Thoracic aorta (tissue), 2 donors: ENCODE measurements around the gene FBN2. TPM values are rescaled to one million over a fixed set of nuclear protein-coding genes. Genes with fewer than 3 reads are reported as not detected.
"Not testable (repeated sequence)": the region's sequence is repeated elsewhere in the genome, so short reads cannot be mapped to it uniquely, and the experiment has no call there.

Source experiments
- ATAC-seq: fragments of 150-250 bp; one replicate; pipeline ENCODE4 v1.8.0; 2017; ENCODE audit warnings: low read depth; ENCODE audit not compliant: insufficient number of reproducible peaks, low FRiP score
- DNase-seq: peaks from one replicate; pipeline ENCODE4 v3.0.0-alpha.2; 2020; ENCODE audit warnings: low spot score
- H3K27ac ChIP-seq, 2 donors: fragments of 200-600 bp; sonication (generic); 1 replicate in 1 of 2; 2 replicates in 1 of 2; pipeline ENCODE4 v1.5.1; 2016; ENCODE audit warnings: mild to moderate bottlenecking in 2 of 2, moderate library complexity in 2 of 2
- H3K27me3 ChIP-seq: fragments of 200-600 bp; sonication (generic); replicated peaks from 2 replicates; pipeline ENCODE4 v1.6.0; 2016; ENCODE audit warnings: mild to moderate bottlenecking; ENCODE audit not compliant: insufficient read depth
- H3K36me3 ChIP-seq: fragments of 200-600 bp; sonication (generic); one replicate; pipeline ENCODE4 v1.5.1; 2016
- H3K4me1 ChIP-seq, 2 donors: fragments of 200-600 bp; sonication (generic); 1 replicate in 1 of 2; 2 replicates in 1 of 2; pipeline versions ENCODE4 v1.5.1 to v1.6.0; 2016; ENCODE audit warnings: low read depth in 2 of 2, mild to moderate bottlenecking in 1 of 2; ENCODE audit not compliant: control insufficient read depth in 1 of 2
- H3K4me3 ChIP-seq: fragments of 200-600 bp; sonication (generic); 2 replicates; pipeline ENCODE4 v1.5.1; 2016; ENCODE audit warnings: mild to moderate bottlenecking
- H3K9me3 ChIP-seq: fragments of 200-600 bp; sonication (generic); 2 replicates; pipeline ENCODE4 v1.5.1; 2016
- total RNA-seq, 2 donors: library from RNA; depleted of rRNA; stranded (reverse); fragments of >200 nt; gene quantifications; one replicate each; pipeline versions ENCODE4 v1.1.0 to v1.2.3, GENCODE V29; 2016
- TF ChIP-seq, protein P1 (sequence below): fragments of 200-600 bp; sonication (generic); IDR thresholded peaks from one replicate; pipeline ENCODE4 v1.5.1; 2019; ENCODE audit warnings: antibody characterized with exemption

FBN2 gene
- total RNA-seq, 2 donors from 2014 or later: 0.68 to 5.8 TPM

DNA sequence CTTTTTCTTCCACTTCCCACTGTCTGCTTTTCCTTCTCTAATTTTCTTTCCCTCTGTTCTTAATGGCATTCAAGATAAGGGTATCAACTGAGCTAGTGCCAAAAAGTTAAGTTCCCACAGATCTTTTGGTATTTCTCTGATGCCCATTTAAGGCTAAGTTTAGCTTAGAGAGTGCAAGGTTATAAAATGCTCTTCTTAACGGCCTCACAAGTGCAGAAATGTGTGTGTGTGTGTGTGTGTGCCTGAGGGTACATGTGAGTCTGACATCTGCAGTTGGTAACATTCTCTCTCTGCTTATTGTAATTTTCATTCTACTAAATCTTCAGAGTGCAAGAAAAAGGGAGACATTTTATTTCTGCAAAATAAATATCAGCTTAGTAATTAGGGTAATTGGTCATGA, 24.2 kb downstream of the FBN2 start:
- no peak overlapping the region for H3K4me3 ChIP-seq
- no peak for ATAC-seq
- H3K27me3 ChIP-seq: no peaks in the 10 kb centered on the region
- H3K4me1 ChIP-seq: no peaks in the 10 kb centered on the region
- no peaks in the 10 kb centered on the region for H3K36me3 ChIP-seq
- TF ChIP-seq, protein P1, sequence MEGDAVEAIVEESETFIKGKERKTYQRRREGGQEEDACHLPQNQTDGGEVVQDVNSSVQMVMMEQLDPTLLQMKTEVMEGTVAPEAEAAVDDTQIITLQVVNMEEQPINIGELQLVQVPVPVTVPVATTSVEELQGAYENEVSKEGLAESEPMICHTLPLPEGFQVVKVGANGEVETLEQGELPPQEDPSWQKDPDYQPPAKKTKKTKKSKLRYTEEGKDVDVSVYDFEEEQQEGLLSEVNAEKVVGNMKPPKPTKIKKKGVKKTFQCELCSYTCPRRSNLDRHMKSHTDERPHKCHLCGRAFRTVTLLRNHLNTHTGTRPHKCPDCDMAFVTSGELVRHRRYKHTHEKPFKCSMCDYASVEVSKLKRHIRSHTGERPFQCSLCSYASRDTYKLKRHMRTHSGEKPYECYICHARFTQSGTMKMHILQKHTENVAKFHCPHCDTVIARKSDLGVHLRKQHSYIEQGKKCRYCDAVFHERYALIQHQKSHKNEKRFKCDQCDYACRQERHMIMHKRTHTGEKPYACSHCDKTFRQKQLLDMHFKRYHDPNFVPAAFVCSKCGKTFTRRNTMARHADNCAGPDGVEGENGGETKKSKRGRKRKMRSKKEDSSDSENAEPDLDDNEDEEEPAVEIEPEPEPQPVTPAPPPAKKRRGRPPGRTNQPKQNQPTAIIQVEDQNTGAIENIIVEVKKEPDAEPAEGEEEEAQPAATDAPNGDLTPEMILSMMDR: no peak
- H3K9me3 ChIP-seq: no peaks in the 10 kb centered on the region
- no peak for DNase-seq
- no peak overlapping the region for H3K27ac ChIP-seq

DNA sequence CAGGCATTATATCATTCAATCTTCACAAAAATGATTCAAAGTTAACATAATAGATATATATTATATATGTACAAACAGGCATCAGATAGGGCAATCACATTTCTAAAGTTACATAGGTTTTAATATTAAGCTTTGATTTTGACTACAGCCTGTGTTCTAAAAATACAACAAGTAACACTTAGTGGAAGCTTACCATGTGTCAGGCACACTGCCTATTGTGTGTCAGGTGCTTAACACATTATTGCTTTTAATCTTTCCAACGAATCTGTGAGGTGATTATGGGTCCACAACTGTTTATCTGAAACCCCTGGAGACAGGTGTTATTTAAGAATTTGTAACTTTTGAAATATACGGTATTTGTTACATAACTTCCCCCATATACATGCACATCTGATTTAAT, 25.2 kb downstream of the FBN2 start:
- DNase-seq (no peak), ATAC-seq (no peak)
- no peaks in the 10 kb centered on the region for H3K27me3 ChIP-seq
- H3K36me3 ChIP-seq: no peaks in the 10 kb centered on the region
- H3K9me3 ChIP-seq: no peaks in the 10 kb centered on the region
- H3K4me3 ChIP-seq: no peak overlapping the region
- TF ChIP-seq, protein P1: no peak
- no peaks in the 10 kb centered on the region for H3K4me1 ChIP-seq
- H3K27ac ChIP-seq: no peak overlapping the region

DNA sequence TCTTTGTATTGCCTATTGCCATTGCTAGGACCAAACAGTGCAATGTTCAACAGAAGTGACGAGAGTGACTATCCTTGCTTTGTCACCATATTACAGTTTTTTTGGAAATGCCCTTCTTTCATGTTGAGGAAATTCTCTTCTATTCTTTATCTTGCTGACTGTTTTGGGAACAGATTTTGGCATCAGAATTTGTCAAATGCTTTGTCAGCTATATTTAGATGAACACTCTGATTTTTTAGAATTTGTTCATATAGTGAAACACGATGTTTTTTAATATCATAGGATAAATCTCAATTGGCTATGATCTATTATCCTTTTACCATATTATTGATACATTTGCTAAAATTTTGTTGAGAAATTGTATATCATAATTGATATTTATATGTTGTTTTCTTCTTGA, 31.4 kb downstream of the FBN2 start:
- ATAC-seq (no peak), DNase-seq (no peak)
- H3K4me3 ChIP-seq: no peak overlapping the region
- H3K27me3 ChIP-seq: no peaks in the 10 kb centered on the region
- no peaks in the 10 kb centered on the region for H3K4me1 ChIP-seq
- no peak overlapping the region for H3K27ac ChIP-seq
- no peaks in the 10 kb centered on the region for H3K36me3 ChIP-seq
- TF ChIP-seq, protein P1: no peak
- no peaks in the 10 kb centered on the region for H3K9me3 ChIP-seq

DNA sequence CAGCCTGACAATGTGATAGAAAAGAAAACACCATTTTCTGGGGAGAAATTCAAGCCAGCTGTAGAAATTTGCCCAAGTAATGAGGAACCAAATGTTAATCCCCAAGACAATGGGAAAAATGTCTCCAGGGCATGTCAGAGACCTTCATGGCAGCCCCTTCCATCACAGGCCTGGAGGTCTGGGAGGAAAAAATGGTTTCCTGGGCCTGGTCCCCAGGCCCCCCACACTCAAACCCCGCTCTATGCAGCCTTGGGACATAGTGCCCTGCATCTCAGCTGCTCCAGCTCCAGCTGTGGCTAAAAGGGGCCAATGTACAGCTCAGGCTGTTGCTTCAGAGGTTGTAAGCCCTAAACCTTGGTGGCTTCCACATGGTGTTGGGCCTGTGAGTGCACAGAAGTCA, 34.3 kb downstream of the FBN2 start:
- DNase-seq, ATAC-seq, H3K4me3 ChIP-seq, H3K4me1 ChIP-seq, H3K36me3 ChIP-seq, H3K9me3 ChIP-seq, H3K27ac ChIP-seq, H3K27me3 ChIP-seq: not testable (repeated sequence)

DNA sequence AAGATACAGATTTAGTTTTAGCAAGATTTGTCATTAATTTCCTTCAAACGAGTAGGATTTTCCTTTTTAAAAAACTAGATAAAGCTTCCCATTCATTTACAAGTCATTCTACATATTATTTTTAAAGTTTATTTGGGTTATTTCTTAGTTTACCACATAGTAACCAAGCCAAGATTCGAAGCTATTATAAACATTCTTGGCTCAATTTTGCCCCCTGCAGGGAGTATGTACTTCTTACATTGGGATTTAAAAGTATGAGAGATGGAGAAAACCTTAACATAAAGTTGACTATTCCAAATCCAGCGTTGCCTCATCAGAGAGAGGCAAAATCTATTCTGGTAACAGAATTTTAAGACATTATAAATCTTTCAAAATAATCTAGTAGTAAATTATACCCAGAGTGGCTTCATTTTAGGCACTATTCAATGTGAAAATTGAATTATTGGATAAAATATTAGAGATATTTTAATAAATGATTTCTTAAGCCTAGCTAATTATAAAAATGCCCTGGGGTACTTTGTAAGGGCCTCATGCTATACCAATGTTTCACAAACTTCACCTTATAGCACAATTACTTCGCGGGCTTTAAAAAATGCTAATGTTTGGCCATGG, 39.1 kb downstream of the FBN2 start:
- H3K4me1 ChIP-seq: no peaks in the 10 kb centered on the region
- DNase-seq (no peak), ATAC-seq (no peak)
- H3K4me3 ChIP-seq: no peak overlapping the region
- H3K27me3 ChIP-seq: no peaks in the 10 kb centered on the region
- no peaks in the 10 kb centered on the region for H3K9me3 ChIP-seq
- H3K27ac ChIP-seq: no peak overlapping the region
- no peaks in the 10 kb centered on the region for H3K36me3 ChIP-seq
- TF ChIP-seq, protein P1: no peak

DNA sequence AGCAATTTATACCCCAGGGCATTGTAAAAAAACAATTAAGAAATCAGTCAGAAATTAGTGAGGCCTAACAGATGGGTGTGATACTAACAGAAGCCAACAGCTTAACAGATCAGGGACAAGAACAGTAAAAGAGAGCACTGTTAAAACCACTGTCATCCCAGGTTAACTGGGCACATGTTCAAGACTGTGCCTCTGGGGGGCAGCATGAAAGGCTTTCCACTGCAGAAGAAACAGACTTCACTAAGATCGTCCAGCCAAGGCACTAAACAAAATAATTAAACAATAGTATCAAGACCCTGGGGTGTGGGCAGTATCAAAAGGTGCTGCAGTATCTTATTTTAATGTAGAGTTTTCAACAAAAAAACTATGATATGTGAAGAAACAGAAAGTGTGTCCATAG, 43.5 kb downstream of the FBN2 start:
- H3K27ac ChIP-seq: no peak overlapping the region
- H3K9me3 ChIP-seq: no peaks in the 10 kb centered on the region
- H3K4me1 ChIP-seq: no peaks in the 10 kb centered on the region
- no peaks in the 10 kb centered on the region for H3K27me3 ChIP-seq
- H3K4me3 ChIP-seq: no peak overlapping the region
- TF ChIP-seq, protein P1: no peak
- no peaks in the 10 kb centered on the region for H3K36me3 ChIP-seq
- DNase-seq (no peak), ATAC-seq (no peak)
